ENCODE measurements around the gene BCL2.

DNA sequence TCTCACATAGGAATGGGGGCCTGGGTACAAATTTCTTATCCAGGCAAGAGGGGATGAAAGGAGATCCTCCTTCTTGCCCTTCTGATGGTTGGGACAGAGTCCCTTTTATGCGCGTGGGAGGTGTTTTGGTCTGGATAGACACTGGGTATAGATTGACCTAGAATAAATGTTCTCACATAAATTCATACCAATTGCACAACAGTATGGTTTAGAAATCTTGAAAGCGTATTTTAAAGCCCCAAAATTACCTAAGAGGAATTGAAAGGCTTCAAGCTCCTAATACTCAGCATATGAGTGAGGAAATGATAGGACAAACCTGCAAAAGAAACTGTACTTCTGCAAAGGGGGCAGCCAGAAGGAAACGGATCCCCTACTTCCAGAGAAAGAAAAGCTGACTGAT, 2.6 kb upstream of the BCL2 start:
- TF ChIP-seq ZFP30 (CRISPR knock-in tag; IDR thresholded peaks at IDR 0.05) (no peak), PPARA (CRISPR knock-in tag; IDR thresholded peaks at IDR 0.05; ENCODE audit: borderline replicate concordance) (no peak), BACH2 (CRISPR knock-in tag; IDR thresholded peaks at IDR 0.05; ENCODE audit: borderline replicate concordance) (no peak), CSDC2 (CRISPR knock-in tag; IDR thresholded peaks at IDR 0.05) (no peak)
- TF ChIP-seq, protein P1, sequence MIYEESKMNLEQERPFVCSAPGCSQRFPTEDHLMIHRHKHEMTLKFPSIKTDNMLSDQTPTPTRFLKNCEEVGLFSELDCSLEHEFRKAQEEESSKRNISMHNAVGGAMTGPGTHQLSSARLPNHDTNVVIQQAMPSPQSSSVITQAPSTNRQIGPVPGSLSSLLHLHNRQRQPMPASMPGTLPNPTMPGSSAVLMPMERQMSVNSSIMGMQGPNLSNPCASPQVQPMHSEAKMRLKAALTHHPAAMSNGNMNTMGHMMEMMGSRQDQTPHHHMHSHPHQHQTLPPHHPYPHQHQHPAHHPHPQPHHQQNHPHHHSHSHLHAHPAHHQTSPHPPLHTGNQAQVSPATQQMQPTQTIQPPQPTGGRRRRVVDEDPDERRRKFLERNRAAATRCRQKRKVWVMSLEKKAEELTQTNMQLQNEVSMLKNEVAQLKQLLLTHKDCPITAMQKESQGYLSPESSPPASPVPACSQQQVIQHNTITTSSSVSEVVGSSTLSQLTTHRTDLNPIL (CRISPR knock-in tag; IDR thresholded peaks at IDR 0.05; ENCODE audit: low read depth): no peak

Measured in SK-N-SH treated with all-trans-retinoic acid at 6 μM for 48 hours (cell line).